Thyroid gland (tissue), 4 donors: ENCODE results near the gene MRPL17. TPM values are rescaled to one million over a fixed set of nuclear protein-coding genes. Genes with fewer than 3 reads are reported as not detected.
A peak's percentile ranks its signal among the peaks of the same experiment; 100 is the strongest.

Experiments
- DNase-seq, 2 donors: peaks; one replicate each; pipeline ENCODE4 v3.0.0-alpha.2; 2019
- H3K27ac ChIP-seq, 3 donors: fragments of 200-600 bp; sonication (generic); 1 replicate in 2 of 3; 2 replicates in 1 of 3; pipeline ENCODE4 v1.5.1; 2016 to 2019; ENCODE audit warnings: mild to moderate bottlenecking in 1 of 3, moderate library complexity in 1 of 3
- H3K27me3 ChIP-seq: fragments of 200-600 bp; sonication (generic); one replicate; pipeline ENCODE4 v1.5.1; 2019
- H3K36me3 ChIP-seq, 2 donors: fragments of 200-600 bp; sonication (generic); one replicate each; pipeline ENCODE4 v1.5.1; 2016 to 2019
- H3K4me1 ChIP-seq, 2 donors: fragments of 200-600 bp; sonication (generic); one replicate each; pipeline ENCODE4 v1.5.1; 2017 to 2019
- H3K4me3 ChIP-seq, 3 donors: fragments of 200-600 bp; sonication (generic); replicated peaks in 1 of 3; 1 replicate in 2 of 3; 2 replicates in 1 of 3; pipeline ENCODE4 v1.5.1; 2016; ENCODE audit warnings: mild to moderate bottlenecking in 1 of 3
- H3K9me3 ChIP-seq: fragments of 200-600 bp; sonication (generic); one replicate; pipeline ENCODE4 v1.5.1; 2017
- POLR2A ChIP-seq, 2 donors: fragments of 450-650 bp; IDR thresholded peaks; one replicate each; pipeline ENCODE4 v1.6.1; 2017; ENCODE audit warnings: antibody characterized with exemption in 2 of 2, mild to moderate bottlenecking in 2 of 2, moderate library complexity in 1 of 2
- WGBS, 2 donors: methylation state at CpG; one replicate each; pipeline ENCODE4 v1.1.5; 2017; 5-methylcytosine and 5-hydroxymethylcytosine counted together
- intact Hi-C: fragments of 100-400 bp; cut with DNase I; formaldehyde crosslinking; loops from one replicate; pipeline ENCODE4 v1.15.1; 2023
- total RNA-seq, 4 donors: library from RNA; depleted of rRNA; stranded (reverse); fragments of >200 nt; gene quantifications; one replicate each; pipeline ENCODE4 v1.2.3, GENCODE V29; 2016
- TF ChIP-seq, protein P1 (sequence below), 6 experiments: fragments of 200-600 bp in 3 of 6; fragments of 450-650 bp in 3 of 6; sonication (generic) in 3 of 6; IDR thresholded peaks; one replicate each; pipeline ENCODE4 v1.5.1; 2016 to 2019; ENCODE audit warnings: antibody characterized with exemption in 6 of 6, mild to moderate bottlenecking in 2 of 6, inconsistent platforms in 1 of 6, moderate library complexity in 1 of 6

Gene MRPL17
- total RNA-seq, result 100 to 1,000 TPM in 2 of 4 donors, 10 to 100 TPM in 2; 37.8 to 579 (median 144) TPM

DNA sequence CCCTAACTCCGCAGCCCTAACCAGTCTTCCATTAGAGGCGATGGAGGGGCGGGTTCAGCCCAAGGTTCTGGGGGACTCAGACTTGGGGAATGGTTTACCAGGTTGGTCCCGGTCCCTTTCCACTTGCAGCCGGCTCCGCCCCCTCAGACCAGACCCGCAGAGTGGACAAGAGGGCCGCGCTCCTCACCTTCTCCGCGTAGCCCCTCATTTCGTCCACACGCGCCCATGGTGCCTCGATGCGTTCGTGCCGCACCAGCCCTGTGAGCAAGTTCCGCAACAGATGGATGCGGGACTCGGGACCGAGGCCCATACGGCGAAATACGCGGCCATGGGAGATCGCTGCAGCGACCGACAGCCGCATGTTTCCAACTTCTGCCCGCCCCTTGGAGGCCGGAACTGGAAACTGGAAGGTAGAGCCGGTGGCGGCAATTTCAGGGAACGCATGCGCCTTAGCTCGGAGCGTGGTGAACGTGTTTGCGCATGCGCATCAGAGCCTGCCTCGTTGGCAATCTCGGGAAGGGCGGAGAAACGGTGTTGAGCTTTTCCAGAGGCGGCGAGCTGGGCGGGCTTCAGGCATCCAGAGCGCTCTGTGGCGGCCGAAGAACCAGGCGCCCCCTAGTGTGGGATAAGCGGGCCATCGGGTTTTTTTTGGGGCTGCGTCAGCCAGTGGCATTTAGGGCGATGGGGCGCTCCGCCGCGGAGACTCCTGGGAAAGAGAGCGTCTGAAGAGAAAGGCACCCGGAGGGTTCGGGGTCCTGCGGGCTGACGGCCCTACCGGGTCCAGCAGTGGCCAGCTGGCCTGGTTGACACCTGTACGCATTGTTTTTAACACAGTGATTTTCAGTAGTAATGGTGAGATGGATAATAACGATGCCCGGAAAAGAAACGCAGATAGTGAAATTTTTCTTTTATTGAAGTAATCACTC, at the start of gene MRPL17:
Gene MRPL17 (minus strand): TSS at position 405 of the 926 bp plus-strand sequence. CDS start 44 bp downstream, at position 361.
- peak; percentile 99 for DNase-seq
- Histone ChIP-seq H3K4me3 (peak within 1 kb of the TSS; percentile 29 to 85 (median 84)), H3K4me1 (peaks cover 5 to 11% of the 10 kb centered on the region in 2 donors), H3K36me3 (peaks cover 0 to 3% of the 10 kb centered on the region in 2 donors), H3K27ac (peak within 1 kb of the TSS; percentile 80 to 90 (median 86)), H3K9me3 (no peaks in the 10 kb centered on the region), H3K27me3 (no peaks in the 10 kb centered on the region)
- intact Hi-C loops, result loop anchor here (5.0 to 10.0 kb wide), 3 partner anchors 66 to 208 kb away; partner anchors contain the start of genes ILK, RRP8, TPP1 and TRIM3
- 1% methylated on average over 27 to 48 of the region's 70 CpGs for WGBS, 2 donors
- TF ChIP-seq POLR2A (IDR thresholded peaks at IDR 0.05), result peak; percentile 31 to 79
- TF ChIP-seq, protein P1, sequence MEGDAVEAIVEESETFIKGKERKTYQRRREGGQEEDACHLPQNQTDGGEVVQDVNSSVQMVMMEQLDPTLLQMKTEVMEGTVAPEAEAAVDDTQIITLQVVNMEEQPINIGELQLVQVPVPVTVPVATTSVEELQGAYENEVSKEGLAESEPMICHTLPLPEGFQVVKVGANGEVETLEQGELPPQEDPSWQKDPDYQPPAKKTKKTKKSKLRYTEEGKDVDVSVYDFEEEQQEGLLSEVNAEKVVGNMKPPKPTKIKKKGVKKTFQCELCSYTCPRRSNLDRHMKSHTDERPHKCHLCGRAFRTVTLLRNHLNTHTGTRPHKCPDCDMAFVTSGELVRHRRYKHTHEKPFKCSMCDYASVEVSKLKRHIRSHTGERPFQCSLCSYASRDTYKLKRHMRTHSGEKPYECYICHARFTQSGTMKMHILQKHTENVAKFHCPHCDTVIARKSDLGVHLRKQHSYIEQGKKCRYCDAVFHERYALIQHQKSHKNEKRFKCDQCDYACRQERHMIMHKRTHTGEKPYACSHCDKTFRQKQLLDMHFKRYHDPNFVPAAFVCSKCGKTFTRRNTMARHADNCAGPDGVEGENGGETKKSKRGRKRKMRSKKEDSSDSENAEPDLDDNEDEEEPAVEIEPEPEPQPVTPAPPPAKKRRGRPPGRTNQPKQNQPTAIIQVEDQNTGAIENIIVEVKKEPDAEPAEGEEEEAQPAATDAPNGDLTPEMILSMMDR (IDR thresholded peaks at IDR 0.05), result peak; percentile 77 to 97 (median 88)

DNA sequence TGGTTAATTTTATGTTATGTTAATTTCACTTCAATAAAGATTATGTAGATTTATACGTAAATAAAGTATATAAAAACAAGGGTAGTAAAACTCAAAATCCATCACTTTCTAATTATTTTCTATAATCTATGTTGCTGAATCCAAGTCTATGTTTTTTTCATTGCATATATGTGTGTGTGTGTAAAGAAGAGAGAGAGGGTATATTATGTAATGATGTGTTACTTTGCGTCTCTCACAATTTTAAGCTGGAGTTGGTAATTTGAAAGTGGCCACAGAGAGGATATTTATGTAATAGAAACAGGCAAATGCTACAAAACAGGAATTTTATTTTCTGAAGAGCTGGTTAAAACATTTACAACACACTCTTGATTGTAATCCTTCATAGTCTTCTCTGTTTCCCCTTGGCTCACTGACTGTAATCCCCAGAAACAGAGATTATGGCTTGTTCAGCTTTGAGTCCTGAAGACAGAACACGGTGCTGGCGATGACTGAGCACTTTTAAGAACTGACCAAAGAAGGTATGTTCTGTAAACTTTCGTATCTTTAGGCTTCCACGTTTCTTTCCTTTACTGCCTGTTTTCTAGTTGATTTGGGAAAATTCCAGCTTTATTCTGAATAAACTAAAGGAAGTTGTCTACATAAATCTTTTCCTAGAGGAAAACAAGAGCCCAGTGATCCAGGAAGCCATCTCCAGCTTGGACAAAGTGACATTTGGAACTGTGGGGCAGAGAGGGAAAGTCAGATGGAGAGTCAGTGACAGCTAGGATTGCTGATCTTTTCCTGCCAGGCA, 45.0 kb upstream of the MRPL17 start:
- intact Hi-C loops, result no loop called here
- no peak for DNase-seq
- Histone ChIP-seq H3K9me3 (no peaks in the 10 kb centered on the region), H3K27ac (no peak overlapping the region), H3K4me1 (no peaks in the 10 kb centered on the region), H3K27me3 (no peaks in the 10 kb centered on the region), H3K36me3 (no peaks in the 10 kb centered on the region), H3K4me3 (no peak overlapping the region)
- 69 to 71% methylated on average over 6 of the region's 6 CpGs for WGBS, 2 donors
- TF ChIP-seq, protein P1 (IDR thresholded peaks at IDR 0.05), result no peak
- TF ChIP-seq POLR2A (IDR thresholded peaks at IDR 0.05), result no peak

DNA sequence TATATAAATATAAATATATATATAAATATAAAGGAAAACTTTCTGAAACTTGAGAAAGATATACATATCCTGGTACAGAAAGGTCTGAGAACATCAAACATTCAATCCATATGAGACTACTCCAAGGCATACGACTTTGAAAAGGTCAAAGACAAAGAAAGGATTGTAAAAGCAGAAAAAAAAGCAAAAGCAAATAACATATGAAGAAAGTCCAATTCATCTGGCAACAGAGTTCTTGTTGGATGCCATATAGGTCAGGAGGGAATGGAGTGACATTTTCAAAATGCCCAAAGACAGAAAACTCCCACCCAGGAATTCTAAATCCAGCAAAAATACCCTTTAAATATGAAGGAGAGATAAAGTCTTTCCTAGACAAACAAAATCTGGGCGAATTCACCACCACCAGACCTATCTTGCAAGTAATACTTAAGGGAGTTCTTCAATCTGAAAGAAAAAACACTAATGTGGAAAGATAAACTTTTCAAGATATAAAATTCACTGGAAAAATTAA, 42.3 kb upstream of the MRPL17 start:
- Histone ChIP-seq H3K27ac (no peak overlapping the region), H3K4me1 (no peaks in the 10 kb centered on the region), H3K27me3 (no peaks in the 10 kb centered on the region), H3K36me3 (no peaks in the 10 kb centered on the region), H3K4me3 (no peak overlapping the region), H3K9me3 (no peaks in the 10 kb centered on the region)
- WGBS, 2 donors, result 80 to 82% methylated on average over 2 of the region's 2 CpGs
- no peak for DNase-seq
- TF ChIP-seq POLR2A (IDR thresholded peaks at IDR 0.05), result no peak
- TF ChIP-seq, protein P1 (IDR thresholded peaks at IDR 0.05), result no peak
- intact Hi-C loops, result no loop called here

DNA sequence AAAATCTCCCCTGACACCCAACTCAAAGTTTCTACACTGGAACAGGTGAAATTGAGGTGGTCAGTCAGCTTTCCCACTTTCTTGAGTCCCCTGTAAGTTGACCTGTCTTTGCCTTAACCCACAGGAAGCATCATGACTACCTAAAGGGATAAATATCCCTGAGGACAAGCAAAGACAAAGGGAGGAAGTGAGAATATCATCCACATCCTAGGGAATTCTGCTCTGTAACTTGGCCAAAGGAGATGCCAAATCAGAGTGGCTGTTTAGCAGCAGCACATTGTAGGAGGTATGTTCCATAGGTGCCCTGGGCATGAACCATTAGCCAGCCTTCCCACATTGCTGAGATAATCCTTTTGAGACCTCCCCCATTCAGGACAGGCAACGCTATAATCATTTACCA, 40.9 kb upstream of the MRPL17 start:
- TF ChIP-seq, protein P1 (IDR thresholded peaks at IDR 0.05), result no peak
- no peak for TF ChIP-seq POLR2A (IDR thresholded peaks at IDR 0.05)
- WGBS, 2 donors, result 86 to 100% methylated on average over 1 of the region's 1 CpG
- intact Hi-C loops, result no loop called here
- Histone ChIP-seq H3K4me3 (no peak overlapping the region), H3K27me3 (no peaks in the 10 kb centered on the region), H3K36me3 (no peaks in the 10 kb centered on the region), H3K9me3 (no peaks in the 10 kb centered on the region), H3K27ac (no peak overlapping the region), H3K4me1 (no peaks in the 10 kb centered on the region)
- no peak for DNase-seq
